ENCODE data around the gene DCHS1.

DCHS1 gene

DNA sequence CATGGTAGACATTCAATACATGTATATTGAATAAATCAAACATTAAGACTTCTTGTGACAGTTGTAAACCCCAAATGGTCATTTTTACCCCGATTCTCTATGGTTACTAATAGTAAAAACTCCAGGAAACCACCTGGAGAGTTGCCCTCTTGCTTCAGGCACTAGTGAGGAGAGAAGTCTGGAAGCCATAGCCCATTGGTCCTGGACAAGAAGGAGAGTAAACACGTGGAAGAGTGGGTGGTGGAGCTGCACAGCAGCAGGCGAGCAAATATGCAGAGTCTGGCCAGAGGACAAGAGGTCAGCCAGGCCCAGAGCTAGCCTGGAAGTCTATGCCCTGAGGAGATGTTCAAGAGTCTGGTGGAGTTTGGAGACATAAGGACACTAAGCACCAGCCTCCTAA lies 17.7 kb downstream of the DCHS1 start:
- TF ChIP-seq, protein P1, sequence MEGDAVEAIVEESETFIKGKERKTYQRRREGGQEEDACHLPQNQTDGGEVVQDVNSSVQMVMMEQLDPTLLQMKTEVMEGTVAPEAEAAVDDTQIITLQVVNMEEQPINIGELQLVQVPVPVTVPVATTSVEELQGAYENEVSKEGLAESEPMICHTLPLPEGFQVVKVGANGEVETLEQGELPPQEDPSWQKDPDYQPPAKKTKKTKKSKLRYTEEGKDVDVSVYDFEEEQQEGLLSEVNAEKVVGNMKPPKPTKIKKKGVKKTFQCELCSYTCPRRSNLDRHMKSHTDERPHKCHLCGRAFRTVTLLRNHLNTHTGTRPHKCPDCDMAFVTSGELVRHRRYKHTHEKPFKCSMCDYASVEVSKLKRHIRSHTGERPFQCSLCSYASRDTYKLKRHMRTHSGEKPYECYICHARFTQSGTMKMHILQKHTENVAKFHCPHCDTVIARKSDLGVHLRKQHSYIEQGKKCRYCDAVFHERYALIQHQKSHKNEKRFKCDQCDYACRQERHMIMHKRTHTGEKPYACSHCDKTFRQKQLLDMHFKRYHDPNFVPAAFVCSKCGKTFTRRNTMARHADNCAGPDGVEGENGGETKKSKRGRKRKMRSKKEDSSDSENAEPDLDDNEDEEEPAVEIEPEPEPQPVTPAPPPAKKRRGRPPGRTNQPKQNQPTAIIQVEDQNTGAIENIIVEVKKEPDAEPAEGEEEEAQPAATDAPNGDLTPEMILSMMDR (IDR thresholded peaks at IDR 0.05; ENCODE audit: insufficient read depth, low read depth, low read length, missing control alignments) = no peak
- DNase-seq (ENCODE audit: low read depth) = no peak
- no peak overlapping the region for H3K4me3 ChIP-seq (ENCODE audit: low read length)

DNA sequence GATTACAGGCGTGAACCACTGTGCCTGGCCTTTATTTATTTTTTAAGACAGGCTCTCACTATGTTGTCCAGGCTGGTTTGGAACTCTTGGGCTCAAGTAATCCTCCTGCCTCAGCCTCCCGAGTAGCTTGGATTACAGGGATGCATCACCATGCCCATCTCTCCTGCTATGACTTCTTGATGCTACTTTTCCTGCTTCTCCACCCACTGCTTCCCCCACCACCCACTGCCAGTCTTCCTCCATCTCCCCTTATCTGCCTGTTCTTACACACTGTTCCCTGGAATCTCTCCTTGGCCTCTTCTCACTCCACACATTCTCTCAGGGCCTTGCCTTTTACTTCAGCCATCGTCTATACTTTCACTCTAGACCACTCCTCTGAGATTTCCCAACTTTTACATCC lies 19.1 kb downstream of the DCHS1 start:
- no peak for DNase-seq (ENCODE audit: low read depth)
- TF ChIP-seq, protein P1 (IDR thresholded peaks at IDR 0.05; ENCODE audit: insufficient read depth, low read depth, low read length, missing control alignments) = no peak
- H3K4me3 ChIP-seq (ENCODE audit: low read length) = no peak overlapping the region

DNA sequence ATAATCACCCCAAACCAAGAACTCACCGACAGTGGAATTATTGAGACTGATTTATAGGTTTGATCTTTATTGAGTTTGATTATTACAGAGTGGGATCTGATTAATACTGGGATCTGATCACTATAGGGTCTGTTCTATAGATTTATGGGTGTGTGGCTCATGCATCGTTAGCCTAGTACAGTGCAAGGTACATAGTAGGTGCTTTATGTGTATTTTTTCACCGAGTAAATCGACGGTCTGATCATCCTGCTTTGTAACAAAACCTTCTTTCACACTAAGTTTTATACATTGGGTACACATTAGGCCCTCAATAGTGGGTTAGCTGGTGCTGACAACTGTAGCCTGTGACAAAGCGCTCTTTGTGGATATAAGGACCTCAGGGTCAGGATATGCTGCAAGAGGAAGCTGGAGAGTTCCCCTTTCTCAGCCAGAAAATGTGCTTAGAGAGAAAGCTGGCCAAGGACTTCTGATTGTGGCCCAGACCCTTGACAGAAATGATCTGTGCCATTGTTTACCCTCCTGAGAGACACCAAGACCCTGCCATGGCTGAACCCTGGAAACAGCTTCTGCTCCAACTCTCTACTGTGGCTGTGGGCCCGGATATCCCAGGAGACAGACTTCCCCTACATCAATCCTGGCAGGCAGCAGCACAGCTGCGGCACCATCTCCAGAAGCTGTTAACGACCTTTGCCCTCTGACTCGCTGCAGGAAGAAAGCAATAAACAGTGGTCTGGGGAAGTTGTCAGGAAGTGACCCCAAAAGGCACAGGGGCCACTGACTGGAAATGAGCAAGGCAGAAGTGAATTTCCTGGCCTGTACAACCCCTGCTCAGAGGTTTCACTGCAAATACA lies 20.3 kb downstream of the DCHS1 start:
- H3K4me3 ChIP-seq (ENCODE audit: low read length) = no peak overlapping the region
- no peak for DNase-seq (ENCODE audit: low read depth)

DNA sequence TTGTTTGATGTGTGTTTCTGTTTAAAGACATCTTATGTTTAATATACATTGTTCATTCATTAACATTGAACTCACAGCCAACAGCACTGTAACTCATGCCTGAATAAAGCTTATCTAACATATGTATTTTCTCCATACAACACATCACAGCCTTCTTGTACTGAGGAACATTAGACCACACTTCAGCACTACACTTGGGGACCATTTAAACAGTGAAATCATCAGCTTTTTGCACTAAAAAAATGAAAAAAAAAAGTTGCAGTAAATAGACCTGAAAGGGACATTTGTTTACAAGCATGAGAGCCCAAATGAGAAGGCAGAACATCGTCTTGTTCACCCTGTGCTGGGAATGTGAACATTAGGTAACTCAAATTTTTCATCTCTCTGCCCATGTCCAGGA lies 21.1 kb downstream of the DCHS1 start:
- H3K4me3 ChIP-seq (ENCODE audit: low read length) = no peak overlapping the region
- TF ChIP-seq, protein P1 (IDR thresholded peaks at IDR 0.05; ENCODE audit: insufficient read depth, low read depth, low read length, missing control alignments) = no peak

More for the DNA sequence above, 20.3 kb downstream of the DCHS1 start:
- TF ChIP-seq, protein P1 (IDR thresholded peaks at IDR 0.05; ENCODE audit: insufficient read depth, low read depth, low read length, missing control alignments) = no peak

DNA sequence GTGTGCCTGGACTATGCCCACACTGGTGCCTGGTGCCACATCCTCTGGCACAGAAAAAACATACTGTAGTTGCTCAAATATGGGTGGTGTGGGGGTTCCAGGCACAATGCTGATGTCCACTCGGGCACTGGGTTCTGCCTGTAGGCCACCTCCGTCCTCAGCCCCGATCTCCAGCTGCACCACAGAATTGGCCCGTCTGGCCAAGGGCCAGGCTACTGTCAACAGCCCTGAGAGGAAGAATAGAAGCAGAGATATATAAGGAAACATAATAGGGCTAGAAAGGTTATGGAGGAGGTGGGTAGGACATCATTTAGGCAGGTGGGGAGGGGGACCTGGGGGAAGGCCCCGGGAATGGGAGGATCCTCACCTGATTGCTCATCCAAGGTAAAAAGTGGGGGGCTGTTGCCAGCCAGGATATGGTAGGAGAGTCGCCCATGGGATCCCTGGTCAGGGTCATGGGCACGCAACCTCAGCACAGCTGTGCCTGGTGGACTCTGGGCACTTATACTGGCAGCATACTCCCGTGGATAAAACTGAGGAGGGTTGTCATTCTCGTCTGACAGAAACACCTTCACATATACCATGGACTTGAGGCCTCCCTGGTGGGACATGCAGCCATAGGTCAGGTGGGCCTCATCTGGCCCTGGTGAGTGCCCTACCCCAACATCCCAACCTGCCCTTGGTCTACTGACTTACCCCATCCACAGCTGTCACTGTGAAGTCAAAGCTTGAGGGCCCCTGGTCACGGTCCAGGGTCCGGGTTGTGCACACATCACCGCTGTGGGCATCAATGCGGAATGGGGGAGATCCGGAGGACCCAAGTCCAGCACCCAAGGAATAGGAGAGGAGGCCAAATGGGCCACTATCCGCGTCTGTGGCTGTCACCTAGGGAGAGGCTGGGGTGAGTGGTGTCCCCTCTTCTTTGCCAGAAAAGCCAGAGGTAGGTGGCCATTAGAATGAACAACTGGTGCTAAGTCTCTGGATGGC lies 21.9 kb downstream of the DCHS1 start:
- TF ChIP-seq, protein P1 (IDR thresholded peaks at IDR 0.05; ENCODE audit: insufficient read depth, low read depth, low read length, missing control alignments) = no peak
- no peak overlapping the region for H3K4me3 ChIP-seq (ENCODE audit: low read length)
- no peak for DNase-seq (ENCODE audit: low read depth)

More for the DNA sequence above, 21.1 kb downstream of the DCHS1 start:
- DNase-seq (ENCODE audit: low read depth) = no peak

DNA sequence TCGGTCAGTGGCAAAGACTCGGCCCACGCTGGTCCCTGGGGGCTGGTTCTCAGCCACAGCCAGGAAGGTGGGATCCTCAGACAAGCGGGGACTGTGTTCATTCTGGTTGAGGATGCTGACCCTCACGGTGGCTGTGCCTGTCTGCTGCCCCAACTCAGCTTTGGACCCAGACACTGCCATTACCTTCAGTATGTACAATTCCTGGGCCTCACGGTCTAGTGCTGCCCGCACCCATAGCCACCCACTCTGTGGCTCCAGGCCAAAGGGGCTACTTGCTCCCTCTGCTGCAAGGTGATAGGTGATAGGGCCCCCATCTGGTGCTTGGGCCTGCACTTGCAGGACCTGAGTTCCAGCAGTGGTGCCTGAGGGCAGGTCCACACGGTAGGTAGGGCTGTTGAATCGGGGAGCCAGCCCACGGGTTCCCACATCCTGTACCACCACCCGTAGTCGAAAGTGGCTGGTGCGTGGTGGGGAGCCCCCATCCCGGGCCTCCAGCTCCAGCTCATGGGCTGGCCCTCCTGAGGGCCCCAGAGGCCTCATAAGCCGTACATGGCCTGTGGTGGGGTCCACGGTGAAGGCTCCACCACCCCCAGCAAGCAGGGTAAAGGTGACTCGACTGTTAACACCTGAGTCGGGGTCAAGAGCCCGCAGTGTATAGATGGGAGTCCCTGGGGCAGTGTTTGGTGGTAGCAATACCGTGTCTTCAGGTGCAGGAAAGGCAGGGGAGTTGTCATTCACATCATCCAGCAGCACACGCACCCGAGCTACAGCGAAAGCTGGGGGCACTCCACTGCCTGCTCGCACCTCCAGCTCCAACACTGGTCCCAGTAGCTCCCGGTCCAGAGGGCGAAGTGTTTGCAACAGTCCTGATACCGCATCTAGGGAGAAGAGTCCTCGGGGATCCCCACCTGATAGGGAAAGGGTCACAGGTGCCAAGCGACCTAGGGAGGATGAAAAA lies 23.2 kb downstream of the DCHS1 start:
- DNase-seq (ENCODE audit: low read depth) = no peak
- H3K4me3 ChIP-seq (ENCODE audit: low read length) = no peak overlapping the region
- TF ChIP-seq, protein P1 (IDR thresholded peaks at IDR 0.05; ENCODE audit: insufficient read depth, low read depth, low read length, missing control alignments) = no peak

All from epithelial cell of esophagus (primary cell).